ENCODE measurements around the gene HVCN1.

- TF ChIP-seq CTCF (IDR thresholded peaks at IDR 0.05): no peak
- no peak for TF ChIP-seq POLR2A (IDR thresholded peaks at IDR 0.05)
These were observed 30.0 kb downstream of the HVCN1 start for GRCh38 chr12:110658878-110659277.
